Measurements from ENCODE around the gene TAF9. TPM values are rescaled to one million over a fixed set of nuclear protein-coding genes. Genes with fewer than 3 reads are reported as not detected.
A peak's percentile ranks its signal among the peaks of the same experiment; 100 is the strongest.
"Not testable (repeated sequence)": the region's sequence is repeated elsewhere in the genome, so short reads cannot be mapped to it uniquely, and the experiment has no call there.

Gene TAF9
- total RNA-seq, 5 donors from 2014 or later (not counting 1 experiment from before 2014, with no cell fraction given) = 42.5 to 54.3 (median 50.0) TPM

- POLR2A ChIA-PET = no interaction called here
- Mint-ChIP-seq H3K4me1 (peaks cover 0 to 2% (median 0%) of the 10 kb centered on the region in 3 donors), H3K27ac (no peak overlapping the region), H3K27me3 (no peaks in the 10 kb centered on the region), H3K36me3 (peaks cover 32% of the 10 kb centered on the region), H3K9me3 (no peaks in the 10 kb centered on the region), H3K4me3 (no peak overlapping the region)
- Histone ChIP-seq H3K27ac (ENCODE audit: low read length) (no peak overlapping the region), H3K4me3 (ENCODE audit: control insufficient read depth in 1 of 2, extremely low read depth in 1 of 2, low read length in 1 of 2) (no peak overlapping the region), H3K27me3 (replicated peaks in 1 of 2; ENCODE audit: control insufficient read depth in 2 of 2, extremely low read depth in 1 of 2, insufficient read depth in 2 of 2, low read length in 1 of 2) (no peaks in the 10 kb centered on the region), H3K9me3 (no peaks in the 10 kb centered on the region), H3K36me3 (ENCODE audit: control insufficient read depth in 2 of 2, extremely low read depth in 1 of 2, insufficient read depth in 1 of 2, low read length in 1 of 2) (peaks cover 9 to 36% of the 10 kb centered on the region in 2 donors), H3K4me1 (ENCODE audit: control insufficient read depth in 1 of 2, extremely low read depth in 1 of 2, insufficient read depth in 2 of 2, low read length in 2 of 2) (no peaks in the 10 kb centered on the region)
- no peak for DNase-seq
- ATAC-seq (replicated peaks in 1 of 4) = no peak
- CTCF ChIA-PET = no interaction called here
Measured at GRCh38 chr5:69350664-69351063, 18.7 kb downstream of the TAF9 start.

DNA sequence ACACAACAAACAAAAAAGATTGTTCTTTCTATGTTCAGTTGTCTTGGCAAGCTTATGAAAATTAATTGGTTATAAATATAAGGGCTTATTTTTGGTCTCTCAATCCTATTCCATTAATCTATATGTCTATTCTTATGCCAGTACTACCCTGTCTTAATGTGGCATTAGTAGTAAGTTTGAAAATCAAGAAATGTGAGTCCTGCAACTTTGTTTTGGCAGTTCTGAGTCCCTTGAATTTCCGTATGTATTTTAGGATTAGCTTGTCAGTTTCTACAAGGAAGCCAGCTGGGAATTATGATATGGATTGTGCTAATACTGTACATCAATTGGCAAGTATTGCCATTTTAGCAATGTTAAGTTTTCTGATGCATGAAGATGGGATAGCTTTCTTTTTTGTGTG, 26.2 kb downstream of the TAF9 start:
- Histone ChIP-seq H3K27ac (ENCODE audit: low read length) (no peak overlapping the region), H3K27me3 (replicated peaks in 1 of 2; ENCODE audit: control insufficient read depth in 2 of 2, extremely low read depth in 1 of 2, insufficient read depth in 2 of 2, low read length in 1 of 2) (no peaks in the 10 kb centered on the region), H3K36me3 (ENCODE audit: control insufficient read depth in 2 of 2, extremely low read depth in 1 of 2, insufficient read depth in 1 of 2, low read length in 1 of 2) (no peaks in the 10 kb centered on the region), H3K9me3 (no peaks in the 10 kb centered on the region), H3K4me1 (ENCODE audit: control insufficient read depth in 1 of 2, extremely low read depth in 1 of 2, insufficient read depth in 2 of 2, low read length in 2 of 2) (no peaks in the 10 kb centered on the region), H3K4me3 (ENCODE audit: control insufficient read depth in 1 of 2, extremely low read depth in 1 of 2, low read length in 1 of 2) (no peak overlapping the region)
- H3K36me3 Mint-ChIP-seq = no peaks in the 10 kb centered on the region
- ChIA-PET CTCF (interaction anchor here (0.6 to 0.8 kb wide), 2 partner anchors 27 to 958 kb away, joined by 3 to 4 read pairs; no protein-coding TSS in a partner anchor), POLR2A (no interaction called here)
- H3K27me3 Mint-ChIP-seq = no peaks in the 10 kb centered on the region
- H3K9me3 Mint-ChIP-seq = peaks cover 0 to 3% (median 0%) of the 10 kb centered on the region in 3 donors
- no peaks in the 10 kb centered on the region for H3K4me1 Mint-ChIP-seq
- no peak overlapping the region for H3K27ac Mint-ChIP-seq
- WGBS (ENCODE audit: insufficient coverage) = 91% methylated on average over 1 of the region's 1 CpG
- DNase-seq (no peak), ATAC-seq (replicated peaks in 1 of 4) (no peak)
- H3K4me3 Mint-ChIP-seq = no peak overlapping the region

GRCh38 chr5:69341520-69342161, 27.7 kb downstream of the TAF9 start:
- no peak for DNase-seq
- ATAC-seq (replicated peaks in 1 of 4) = no peak
- Mint-ChIP-seq H3K4me1 (no peaks in the 10 kb centered on the region), H3K36me3 (no peaks in the 10 kb centered on the region), H3K4me3 (no peak overlapping the region), H3K27me3 (no peaks in the 10 kb centered on the region), H3K27ac (no peak overlapping the region), H3K9me3 (peaks cover 0 to 3% (median 0%) of the 10 kb centered on the region in 3 donors)
- no CpG with 5 or more reads among the region's 4 CpGs for WGBS (ENCODE audit: insufficient coverage)
- H3K27me3 ChIP-seq (replicated peaks in 1 of 2; ENCODE audit: control insufficient read depth in 2 of 2, extremely low read depth in 1 of 2, insufficient read depth in 2 of 2, low read length in 1 of 2) = no peaks in the 10 kb centered on the region
- H3K27ac ChIP-seq (ENCODE audit: low read length) = no peak overlapping the region
- no peaks in the 10 kb centered on the region for H3K36me3 ChIP-seq (ENCODE audit: control insufficient read depth in 2 of 2, extremely low read depth in 1 of 2, insufficient read depth in 1 of 2, low read length in 1 of 2)
- H3K4me3 ChIP-seq (ENCODE audit: control insufficient read depth in 1 of 2, extremely low read depth in 1 of 2, low read length in 1 of 2) = no peak overlapping the region
- ChIA-PET POLR2A (interaction anchor here in 1 of 2 donors (0.7 kb wide), 1 partner anchor 23 kb away, joined by 3 read pairs; no protein-coding TSS in a partner anchor), CTCF (no interaction called here)
- no peaks in the 10 kb centered on the region for H3K4me1 ChIP-seq (ENCODE audit: control insufficient read depth in 1 of 2, extremely low read depth in 1 of 2, insufficient read depth in 2 of 2, low read length in 2 of 2)
- no peaks in the 10 kb centered on the region for H3K9me3 ChIP-seq

DNA sequence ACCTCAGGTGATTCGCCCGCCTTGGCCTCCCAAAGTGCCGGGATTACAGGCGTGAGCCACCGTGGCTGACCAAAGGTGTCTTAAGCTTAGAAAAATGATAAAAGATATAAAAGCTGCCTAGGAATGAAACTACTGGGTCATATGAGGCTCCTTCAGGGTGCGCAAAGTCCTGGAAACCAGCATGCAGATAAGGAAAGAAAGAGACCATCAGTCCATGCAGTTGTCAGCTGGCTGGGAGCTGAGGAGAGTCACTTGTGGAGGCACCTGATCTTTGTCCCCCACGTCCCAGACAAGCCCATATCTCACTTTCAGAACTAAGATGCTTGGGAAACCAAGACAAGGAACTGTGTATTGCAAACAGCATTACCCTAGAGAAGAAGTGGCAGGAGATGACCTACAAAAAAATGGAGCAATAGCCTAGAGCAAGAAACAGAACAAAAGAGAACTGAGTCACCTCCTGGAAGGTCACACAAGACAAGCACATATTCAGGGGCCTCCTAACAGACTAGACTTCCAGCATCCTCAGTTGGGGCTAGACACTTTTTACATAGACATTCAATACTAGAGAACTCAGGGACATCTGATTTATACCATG, 33.9 kb downstream of the TAF9 start:
- no peak overlapping the region for H3K4me3 Mint-ChIP-seq
- no peak for DNase-seq

GRCh38 chr5:69334793-69335268, 34.5 kb downstream of the TAF9 start:
- no peaks in the 10 kb centered on the region for H3K9me3 ChIP-seq
- ChIA-PET POLR2A (interaction anchor here in 1 of 2 donors (0.6 kb wide), 1 partner anchor 32 kb away, joined by 6 read pairs; no protein-coding TSS in a partner anchor), CTCF (interaction anchor here (0.5 to 2.0 kb wide), 12 partner anchors 14 to 1724 kb away, joined by 3 to 16 read pairs (median 4); partner anchors contain the start of genes CDK7 (in 1 of the 2) and SLC30A5 (in 1 of the 2))
- no peaks in the 10 kb centered on the region for H3K36me3 ChIP-seq (ENCODE audit: control insufficient read depth in 2 of 2, extremely low read depth in 1 of 2, insufficient read depth in 1 of 2, low read length in 1 of 2)
- ATAC-seq (replicated peaks in 1 of 4) = peak; percentile 62 to 71 (median 70)
- Mint-ChIP-seq H3K36me3 (no peaks in the 10 kb centered on the region), H3K9me3 (no peaks in the 10 kb centered on the region), H3K27me3 (no peaks in the 10 kb centered on the region), H3K4me3 (peak overlapping the region in 1 of 3 donors; percentile 47), H3K27ac (peak overlapping the region in 1 of 2 donors; percentile 64), H3K4me1 (peaks cover 16 to 21% (median 19%) of the 10 kb centered on the region in 3 donors)
- 17% methylated on average over 13 of the region's 18 CpGs for WGBS (ENCODE audit: insufficient coverage)
- peaks cover 4 to 22% of the 10 kb centered on the region in 2 experiments for H3K4me1 ChIP-seq (ENCODE audit: control insufficient read depth in 1 of 2, extremely low read depth in 1 of 2, insufficient read depth in 2 of 2, low read length in 2 of 2)
- DNase-seq = peak; percentile 35 to 83 (median 63)
- no peaks in the 10 kb centered on the region for H3K27me3 ChIP-seq (replicated peaks in 1 of 2; ENCODE audit: control insufficient read depth in 2 of 2, extremely low read depth in 1 of 2, insufficient read depth in 2 of 2, low read length in 1 of 2)
- H3K4me3 ChIP-seq (ENCODE audit: control insufficient read depth in 1 of 2, extremely low read depth in 1 of 2, low read length in 1 of 2) = no peak overlapping the region
- no peak overlapping the region for H3K27ac ChIP-seq (ENCODE audit: low read length)

More for the DNA sequence above, 33.9 kb downstream of the TAF9 start:
- Mint-ChIP-seq H3K36me3 (no peaks in the 10 kb centered on the region), H3K27ac (no peak overlapping the region), H3K4me1 (peaks cover 16 to 21% (median 19%) of the 10 kb centered on the region in 3 donors), H3K9me3 (no peaks in the 10 kb centered on the region), H3K27me3 (no peaks in the 10 kb centered on the region)
- H3K4me3 ChIP-seq (ENCODE audit: control insufficient read depth in 1 of 2, extremely low read depth in 1 of 2, low read length in 1 of 2) = no peak overlapping the region
- no peak overlapping the region for H3K27ac ChIP-seq (ENCODE audit: low read length)
- H3K36me3 ChIP-seq (ENCODE audit: control insufficient read depth in 2 of 2, extremely low read depth in 1 of 2, insufficient read depth in 1 of 2, low read length in 1 of 2) = no peaks in the 10 kb centered on the region
- no CpG with 5 or more reads among the region's 7 CpGs for WGBS (ENCODE audit: insufficient coverage)
- ChIA-PET POLR2A (interaction anchor here in 1 of 2 donors (0.6 kb wide), 1 partner anchor 31 kb away, joined by 6 read pairs; no protein-coding TSS in a partner anchor), CTCF (interaction anchor here (0.5 to 2.0 kb wide), 10 partner anchors 13 to 1724 kb away, joined by 3 to 16 read pairs (median 4); partner anchors contain the start of genes CDK7 (in 1 of the 2) and SLC30A5 (in 1 of the 2))
- H3K9me3 ChIP-seq = no peaks in the 10 kb centered on the region
- peaks cover 4 to 22% of the 10 kb centered on the region in 2 experiments for H3K4me1 ChIP-seq (ENCODE audit: control insufficient read depth in 1 of 2, extremely low read depth in 1 of 2, insufficient read depth in 2 of 2, low read length in 2 of 2)
- H3K27me3 ChIP-seq (replicated peaks in 1 of 2; ENCODE audit: control insufficient read depth in 2 of 2, extremely low read depth in 1 of 2, insufficient read depth in 2 of 2, low read length in 1 of 2) = no peaks in the 10 kb centered on the region
- ATAC-seq (replicated peaks in 1 of 4) = no peak

- H3K4me3 Mint-ChIP-seq = peak overlapping the region in 2 of 3 donors; percentile 24 to 95
- POLR2A ChIA-PET; H3K27ac ChIP-seq (ENCODE audit: low read length); ATAC-seq (replicated peaks in 1 of 4); H3K9me3 Mint-ChIP-seq; H3K9me3 ChIP-seq; H3K4me3 ChIP-seq (ENCODE audit: control insufficient read depth in 1 of 2, extremely low read depth in 1 of 2, low read length in 1 of 2); H3K36me3 ChIP-seq (ENCODE audit: control insufficient read depth in 2 of 2, extremely low read depth in 1 of 2, insufficient read depth in 1 of 2, low read length in 1 of 2); H3K27me3 ChIP-seq (replicated peaks in 1 of 2; ENCODE audit: control insufficient read depth in 2 of 2, extremely low read depth in 1 of 2, insufficient read depth in 2 of 2, low read length in 1 of 2); H3K36me3 Mint-ChIP-seq; H3K27me3 Mint-ChIP-seq: not testable (repeated sequence)
- peaks cover 16 to 21% (median 19%) of the 10 kb centered on the region in 3 donors for H3K4me1 Mint-ChIP-seq
- peak in 1 of 35 experiments; percentile 5 for DNase-seq
- CTCF ChIA-PET = interaction anchor here (0.8 to 2.0 kb wide), 6 partner anchors 37 to 291 kb away, joined by 3 to 16 read pairs (median 4); partner anchors contain the start of genes CDK7 (in 1 of the 2) and SLC30A5 (in 1 of the 2)
- peak overlapping the region in 1 of 2 donors; percentile 39 for H3K27ac Mint-ChIP-seq
- peaks cover 4 to 22% of the 10 kb centered on the region in 2 experiments for H3K4me1 ChIP-seq (ENCODE audit: control insufficient read depth in 1 of 2, extremely low read depth in 1 of 2, insufficient read depth in 2 of 2, low read length in 2 of 2)
- 98% methylated on average over 20 of the region's 25 CpGs for WGBS (ENCODE audit: insufficient coverage)
Measured at GRCh38 chr5:69333668-69334315, 35.5 kb downstream of the TAF9 start.

All from T-cell (primary cell).